Activated B cell treated with CpG ODN at 0.5 μM for 24 hours (primary cell): ENCODE results near the gene ZNF143. TPM values are rescaled to one million over a fixed set of nuclear protein-coding genes. Genes with fewer than 3 reads are reported as not detected.
A peak's percentile ranks its signal among the peaks of the same experiment; 100 is the strongest.

Experiments
- ATAC-seq: fragments of 200-7000 bp; cut with Tn5 transposase; one replicate; pipeline ENCODE4 v1.10.0; 2021; ENCODE audit warnings: low read depth, mild to moderate bottlenecking, moderate library complexity
- CTCF ChIA-PET: fragments of 350-600 bp; sonication (Branson Sonifier 250); formaldehyde crosslinking; loops from one replicate; lab custom pipeline; 2021; ENCODE audit warnings: antibody characterized with exemption; lab: Charles Lee
- POLR2A ChIA-PET: fragments of 350-600 bp; sonication (Branson Sonifier 250); formaldehyde crosslinking; loops from one replicate; lab custom pipeline; 2021; ENCODE audit warnings: antibody characterized with exemption; lab: Charles Lee
- DNase-seq: peaks from one replicate; pipeline ENCODE4 v3.0.0; 2022
- H3K27ac Mint-ChIP-seq: one replicate; pipeline ENCODE4 v1.8.0; 2020; ENCODE audit warnings: mixed read lengths
- H3K27me3 Mint-ChIP-seq: one replicate; pipeline ENCODE4 v1.8.0; 2021; ENCODE audit warnings: mixed read lengths
- H3K36me3 Mint-ChIP-seq: one replicate; pipeline ENCODE4 v1.8.0; 2021; ENCODE audit warnings: low read depth, mixed read lengths
- H3K4me1 Mint-ChIP-seq: one replicate; pipeline ENCODE4 v1.8.0; 2021; ENCODE audit warnings: mixed read lengths
- H3K4me3 Mint-ChIP-seq: one replicate; pipeline ENCODE4 v1.8.0; 2020; ENCODE audit warnings: mild to moderate bottlenecking, mixed read lengths
- H3K9me3 Mint-ChIP-seq: one replicate; pipeline ENCODE4 v1.8.0; 2020; ENCODE audit warnings: mixed read lengths
- intact Hi-C: fragments of 100-400 bp; cut with micrococcal nuclease; formaldehyde crosslinking; loops from one replicate; pipeline ENCODE4 v1.15.1; 2024
- total RNA-seq: library from RNA; stranded (reverse); gene quantifications from 2 replicates; pipeline ENCODE4 v1.2.3, GENCODE V29; 2022
- TF ChIP-seq, protein P1 (sequence below): fragments of 200-600 bp; IDR thresholded peaks from one replicate; pipeline ENCODE4 v1.8.0; 2022; ENCODE audit warnings: antibody characterized with exemption, mild to moderate bottlenecking

The ZNF143 gene
- total RNA-seq, 1 donor from 2014 or later = 41.1 TPM

DNA sequence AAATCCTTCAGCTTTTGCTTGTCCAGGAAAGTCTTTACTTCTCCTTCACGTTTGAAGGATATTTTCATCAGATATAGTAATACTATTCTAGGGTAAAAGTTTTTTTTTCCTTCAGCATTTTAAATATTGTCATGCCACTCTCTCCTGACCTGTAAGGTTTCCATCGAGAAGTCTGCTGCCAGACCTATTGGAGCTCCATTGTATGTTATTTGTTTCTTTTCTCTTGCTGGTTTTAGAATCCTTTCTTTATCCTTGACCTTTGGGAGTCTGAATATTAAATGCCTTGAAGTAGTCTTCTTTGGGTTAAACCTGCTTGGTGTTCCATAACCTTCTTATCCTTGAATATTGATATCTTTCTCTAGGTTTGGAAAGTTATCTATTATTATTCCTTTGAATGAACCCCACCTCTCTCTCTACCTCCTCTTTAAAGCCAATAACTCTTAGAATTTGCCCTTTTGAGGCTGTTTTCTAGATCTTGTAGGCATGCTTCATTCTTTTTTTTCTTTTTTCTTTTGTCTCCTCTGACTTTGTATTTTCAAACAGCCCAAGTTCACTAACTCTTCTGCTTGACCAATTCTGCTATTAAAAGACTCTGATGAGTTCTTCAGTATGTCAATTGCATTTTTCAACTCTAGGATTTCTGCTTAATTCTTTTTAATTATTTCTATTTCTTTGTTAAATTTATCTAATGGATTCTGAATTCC, 100.6 kb downstream of the ZNF143 start:
- Mint-ChIP-seq H3K4me3 (no peak overlapping the region), H3K9me3 (peaks cover 17% of the 10 kb centered on the region), H3K36me3 (peaks cover 25% of the 10 kb centered on the region), H3K27ac (no peak overlapping the region), H3K27me3 (no peaks in the 10 kb centered on the region), H3K4me1 (peaks cover 9% of the 10 kb centered on the region)
- TF ChIP-seq, protein P1, sequence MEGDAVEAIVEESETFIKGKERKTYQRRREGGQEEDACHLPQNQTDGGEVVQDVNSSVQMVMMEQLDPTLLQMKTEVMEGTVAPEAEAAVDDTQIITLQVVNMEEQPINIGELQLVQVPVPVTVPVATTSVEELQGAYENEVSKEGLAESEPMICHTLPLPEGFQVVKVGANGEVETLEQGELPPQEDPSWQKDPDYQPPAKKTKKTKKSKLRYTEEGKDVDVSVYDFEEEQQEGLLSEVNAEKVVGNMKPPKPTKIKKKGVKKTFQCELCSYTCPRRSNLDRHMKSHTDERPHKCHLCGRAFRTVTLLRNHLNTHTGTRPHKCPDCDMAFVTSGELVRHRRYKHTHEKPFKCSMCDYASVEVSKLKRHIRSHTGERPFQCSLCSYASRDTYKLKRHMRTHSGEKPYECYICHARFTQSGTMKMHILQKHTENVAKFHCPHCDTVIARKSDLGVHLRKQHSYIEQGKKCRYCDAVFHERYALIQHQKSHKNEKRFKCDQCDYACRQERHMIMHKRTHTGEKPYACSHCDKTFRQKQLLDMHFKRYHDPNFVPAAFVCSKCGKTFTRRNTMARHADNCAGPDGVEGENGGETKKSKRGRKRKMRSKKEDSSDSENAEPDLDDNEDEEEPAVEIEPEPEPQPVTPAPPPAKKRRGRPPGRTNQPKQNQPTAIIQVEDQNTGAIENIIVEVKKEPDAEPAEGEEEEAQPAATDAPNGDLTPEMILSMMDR = no peak
- intact Hi-C loops = no loop called here
- no peak for DNase-seq
- ChIA-PET CTCF (no interaction called here), POLR2A (interaction anchor here (0.7 kb wide), 1 partner anchor 11 kb away, joined by 3 read pairs; no protein-coding TSS in a partner anchor)
- no peak for ATAC-seq

GRCh38 chr11:9562716-9563115, 101.9 kb downstream of the ZNF143 start:
- Mint-ChIP-seq H3K4me1 (peaks cover 10% of the 10 kb centered on the region), H3K27me3 (no peaks in the 10 kb centered on the region), H3K4me3 (no peak overlapping the region), H3K9me3 (peaks cover 17% of the 10 kb centered on the region), H3K36me3 (peaks cover 17% of the 10 kb centered on the region), H3K27ac (no peak overlapping the region)
- intact Hi-C loops = no loop called here
- TF ChIP-seq, protein P1 = no peak
- DNase-seq (no peak), ATAC-seq (no peak)
- ChIA-PET POLR2A (interaction anchor here (0.5 to 1.0 kb wide), 2 partner anchors 10 to 39 kb away, joined by 3 to 4 read pairs; no protein-coding TSS in a partner anchor), CTCF (interaction anchor here (2.7 kb wide), 1 partner anchor 28 kb away, joined by 11 read pairs; no protein-coding TSS in a partner anchor)

DNA sequence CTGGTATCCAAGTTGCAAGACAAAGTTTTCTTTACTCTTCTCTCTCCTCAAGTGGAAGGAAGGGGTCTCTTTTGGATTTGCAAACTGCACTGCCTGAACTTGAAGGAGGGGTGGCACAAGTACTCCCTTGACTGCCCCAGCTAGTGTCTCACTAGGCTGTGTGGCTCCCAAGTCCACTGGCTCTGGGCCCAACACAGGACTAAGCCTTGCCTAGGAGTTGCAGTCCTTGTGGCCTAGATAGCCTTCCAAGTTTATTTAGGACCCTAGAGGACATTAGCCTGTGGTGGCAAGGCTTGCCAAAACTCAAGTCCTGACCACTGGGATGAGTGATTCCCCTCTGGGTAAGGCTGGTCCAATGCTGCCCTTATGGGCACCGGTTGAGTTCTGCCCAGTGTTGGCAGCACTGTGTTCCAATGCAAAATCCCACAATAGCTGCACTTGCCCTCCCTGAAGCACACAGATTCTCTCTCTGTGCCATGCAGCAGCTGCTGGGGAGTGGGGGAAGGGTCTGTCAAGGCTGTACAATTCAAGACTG, 102.5 kb downstream of the ZNF143 start:
- ChIA-PET POLR2A (interaction anchor here (0.5 to 1.0 kb wide), 2 partner anchors 10 to 38 kb away, joined by 3 to 4 read pairs; no protein-coding TSS in a partner anchor), CTCF (interaction anchor here (2.7 kb wide), 1 partner anchor 28 kb away, joined by 11 read pairs; no protein-coding TSS in a partner anchor)
- Mint-ChIP-seq H3K27ac (no peak overlapping the region), H3K9me3 (peaks cover 17% of the 10 kb centered on the region), H3K36me3 (peaks cover 17% of the 10 kb centered on the region), H3K27me3 (no peaks in the 10 kb centered on the region), H3K4me3 (no peak overlapping the region), H3K4me1 (peaks cover 13% of the 10 kb centered on the region)
- intact Hi-C loops = no loop called here
- TF ChIP-seq, protein P1 = no peak
- ATAC-seq = no peak
- no peak for DNase-seq

DNA sequence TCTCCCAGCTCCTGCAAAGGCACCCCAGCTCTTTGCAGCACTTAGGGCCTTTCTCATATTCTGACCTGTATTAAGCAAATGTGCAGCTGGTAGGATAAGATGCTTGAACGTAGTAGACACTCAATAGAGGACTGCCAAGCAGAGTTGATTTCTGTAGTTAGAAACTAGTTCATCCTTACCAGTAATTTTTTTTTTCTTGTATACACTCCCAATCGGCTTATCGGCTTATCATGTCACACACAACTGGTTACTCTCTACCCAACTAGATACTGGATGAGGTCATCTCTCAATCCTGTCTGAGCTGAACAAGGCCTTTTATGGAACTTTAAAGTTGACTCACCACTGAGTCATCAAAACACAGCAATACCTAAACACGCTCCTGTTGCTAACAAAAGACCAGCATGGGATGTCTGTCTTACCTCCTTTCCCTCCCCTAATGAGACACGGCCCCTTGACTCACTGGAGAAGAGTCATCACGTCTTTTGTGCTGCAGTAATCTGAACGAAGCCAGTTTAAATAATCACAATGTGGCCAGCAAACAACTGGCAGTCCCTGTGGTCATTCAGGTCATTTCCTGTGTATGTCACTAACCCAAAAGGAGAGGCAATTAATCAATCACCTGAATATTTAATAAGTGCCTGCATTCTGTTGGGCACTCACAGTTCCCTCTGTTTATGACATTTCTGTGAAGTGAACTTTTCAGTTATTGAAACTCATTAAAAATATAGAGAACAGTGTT, 105.2 kb downstream of the ZNF143 start:
- H3K4me1 Mint-ChIP-seq = peaks cover 40% of the 10 kb centered on the region
- CTCF ChIA-PET = interaction anchor here (1.0 kb wide), 1 partner anchor 182 kb away, joined by 4 read pairs; no protein-coding TSS in a partner anchor
- peaks cover 7% of the 10 kb centered on the region for H3K36me3 Mint-ChIP-seq
- peak overlapping the region; percentile 12 for H3K4me3 Mint-ChIP-seq
- intact Hi-C loops = no loop called here
- DNase-seq (no peak), ATAC-seq (peak; percentile 81)
- H3K27ac Mint-ChIP-seq = peak overlapping the region; percentile 80
- POLR2A ChIA-PET = interaction anchor here (0.6 to 2.4 kb wide), 4 partner anchors 18 to 396 kb away, joined by 5 to 12 read pairs (median 6); no protein-coding TSS in a partner anchor
- H3K9me3 Mint-ChIP-seq = peaks cover 12% of the 10 kb centered on the region
- no peaks in the 10 kb centered on the region for H3K27me3 Mint-ChIP-seq
- TF ChIP-seq, protein P1 = no peak
